Activated CD4-positive, CD25-positive, alpha-beta regulatory T cell (primary cell): ENCODE measurements around the gene ADAMTS5.

ENCODE experiments used
- DNase-seq, 4 experiments: peaks; one replicate each; lab custom pipeline; 2025; lab: John Stamatoyannopoulos, UW

Gene ADAMTS5

GRCh38 chr21:26887251-26887650, 79.6 kb downstream of the ADAMTS5 start:
- no peak for DNase-seq

DNA sequence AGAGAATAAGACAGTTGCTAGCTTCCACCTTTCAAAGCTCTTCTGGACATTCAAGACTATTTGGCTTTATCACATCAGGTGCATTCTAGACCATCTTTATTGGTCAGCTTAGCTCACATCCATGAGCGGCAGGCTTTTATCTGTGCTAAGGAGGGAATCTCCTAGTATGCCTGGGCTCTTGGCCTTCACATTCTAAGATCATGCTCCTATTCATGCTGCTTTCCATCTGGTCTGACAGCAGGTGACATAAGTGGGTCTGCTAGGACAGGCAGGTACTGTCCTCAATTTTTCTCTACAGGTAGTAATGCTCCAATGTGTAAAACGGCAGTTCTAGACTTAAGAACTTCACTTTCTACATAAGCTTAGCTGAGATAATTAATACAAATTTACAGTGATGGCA, 82.5 kb downstream of the ADAMTS5 start:
- no peak for DNase-seq

- no peak for DNase-seq
Observed at GRCh38 chr21:26883768-26884167, 83.1 kb downstream of the ADAMTS5 start.

DNA sequence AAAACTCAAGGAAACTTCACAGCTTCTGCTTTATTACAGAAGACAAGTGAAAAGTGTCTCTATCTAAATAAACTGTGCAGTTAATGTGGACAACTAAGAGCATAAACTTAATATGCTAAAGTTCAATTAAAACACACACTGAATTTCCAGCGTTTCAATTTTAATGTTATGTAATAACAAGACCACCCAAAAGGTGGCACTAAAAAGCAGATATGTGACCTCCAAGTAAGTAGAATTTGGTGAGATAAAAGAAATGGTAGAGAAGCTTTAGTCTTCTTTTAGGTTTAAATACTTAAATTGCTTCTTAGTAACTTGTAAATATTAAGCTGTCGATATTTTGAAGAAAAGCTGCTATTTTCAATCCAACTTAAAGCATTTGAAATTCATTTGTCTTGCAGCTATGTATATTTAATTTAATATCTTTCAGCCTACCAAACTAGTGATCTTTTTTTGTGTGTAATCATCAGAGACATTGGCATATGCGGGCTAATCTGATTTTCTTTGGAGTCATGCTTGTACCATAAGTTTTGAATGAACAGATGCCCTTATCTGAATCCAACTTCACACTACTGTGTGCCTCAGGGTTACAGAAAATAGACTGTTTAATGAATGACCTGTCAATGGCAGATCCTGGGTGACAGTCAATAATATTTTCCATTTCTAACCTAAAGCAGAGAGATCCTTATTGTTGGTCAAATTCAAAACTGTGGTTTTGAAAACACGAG, 85.2 kb downstream of the ADAMTS5 start:
- DNase-seq: no peak

DNA sequence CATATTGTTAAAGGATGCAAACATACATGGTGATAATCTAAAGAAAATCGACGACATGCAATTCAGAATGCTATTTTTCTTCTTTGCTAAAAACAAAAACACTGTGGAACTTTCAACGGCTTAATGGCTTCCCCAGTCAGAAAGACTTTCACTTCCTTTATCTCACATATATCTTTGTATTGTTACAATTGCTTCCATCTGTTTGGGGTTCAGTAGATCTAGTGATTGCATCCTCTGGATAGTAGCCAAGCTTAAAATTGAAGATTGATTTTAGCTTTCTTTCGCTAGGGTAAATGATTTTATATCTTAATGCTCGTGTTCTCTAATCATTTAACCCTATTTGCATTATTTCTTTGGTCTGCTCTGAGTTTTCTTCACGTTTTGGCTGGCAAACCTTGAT, 89.9 kb downstream of the ADAMTS5 start:
- no peak for DNase-seq

GRCh38 chr21:26874347-26874746, 92.5 kb downstream of the ADAMTS5 start:
- no peak for DNase-seq
